Measurements from ENCODE around the gene TFE3.

GRCh38 chrX:49066690-49067089 lies 23.5 kb upstream of the TFE3 start:
- TF ChIP-seq CTCF (IDR thresholded peaks at IDR 0.05) = no peak
- TF ChIP-seq POLR2A (IDR thresholded peaks at IDR 0.05) = no peak
- TF ChIP-seq POLR2AphosphoS5 (IDR thresholded peaks at IDR 0.05) = no peak
